Transverse colon (tissue), 4 donors: ENCODE results near the gene SLC22A3. TPM values are rescaled to one million over a fixed set of nuclear protein-coding genes. Genes with fewer than 3 reads are reported as not detected.

Source experiments
- DNase-seq: peaks from one replicate; pipeline ENCODE4 v3.0.0-alpha.2; 2019
- H3K27ac ChIP-seq, 4 donors: fragments of 200-600 bp; sonication (generic); 2 replicates each; pipeline ENCODE4 v1.5.1; 2016 to 2018; ENCODE audit warnings: inconsistent platforms in 4 of 4
- H3K27me3 ChIP-seq: fragments of 200-600 bp; sonication (generic); 2 replicates; pipeline ENCODE4 v1.5.1; 2017; ENCODE audit warnings: inconsistent platforms
- H3K36me3 ChIP-seq, 4 donors: fragments of 200-600 bp; sonication (generic); 2 replicates each; pipeline ENCODE4 v1.5.1; 2017 to 2019; ENCODE audit warnings: inconsistent platforms in 4 of 4
- H3K4me1 ChIP-seq, 4 donors: fragments of 200-600 bp; sonication (generic); 2 replicates each; pipeline ENCODE4 v1.5.1; 2017 to 2020; ENCODE audit warnings: inconsistent platforms in 4 of 4
- H3K4me3 ChIP-seq, 4 donors: fragments of 200-600 bp; sonication (generic); 1 replicate in 1 of 4; 2 replicates in 3 of 4; pipeline versions ENCODE4 v1.5.1 to v1.6.1; 2017 to 2019; ENCODE audit warnings: inconsistent platforms in 4 of 4
- H3K9me3 ChIP-seq, 2 donors: fragments of 200-600 bp; sonication (generic); 2 replicates each; pipeline ENCODE4 v1.5.1; 2017 to 2019; ENCODE audit warnings: inconsistent platforms in 2 of 2
- EP300 ChIP-seq: sonication (generic); formaldehyde crosslinking; IDR thresholded peaks from one replicate; pipeline ENCODE4 v1.6.1; 2017; ENCODE audit warnings: antibody characterized with exemption, low read depth
- POLR2A ChIP-seq: fragments of 450-650 bp; IDR thresholded peaks from one replicate; pipeline ENCODE4 v1.6.1; 2016; ENCODE audit warnings: antibody characterized with exemption, mild to moderate bottlenecking, moderate library complexity
- POLR2AphosphoS5 ChIP-seq, 3 donors: sonication (generic); formaldehyde crosslinking; IDR thresholded peaks; one replicate each; pipeline ENCODE4 v1.6.1; 2016; ENCODE audit warnings: antibody characterized with exemption in 3 of 3
- WGBS, 2 donors: methylation state at CpG; one replicate each; pipeline ENCODE4 v1.1.5; 2018; ENCODE audit warnings: low coverage in 1 of 2; 5-methylcytosine and 5-hydroxymethylcytosine counted together
- in situ Hi-C, 4 donors: fragments of 200-750 bp; cut with MboI; loops; one replicate each; pipeline versions ENCODE4 v1.15.0 to v1.15.1; 2017; ENCODE audit warnings: low sequenced_read_pairs in 3 of 4, low pct_ligation_motif_present in 1 of 4, low pct_unique_long_range_greater_than_20kb in 1 of 4
- intact Hi-C: fragments of 100-400 bp; cut with DNase I; formaldehyde crosslinking; loops from one replicate; pipeline ENCODE4 v1.15.1; 2023; ENCODE audit warnings: low total_unique reads
- total RNA-seq, 4 donors: library from RNA; depleted of rRNA; stranded (reverse); fragments of >200 nt; gene quantifications; one replicate each; pipeline ENCODE4 v1.1.0, GENCODE V29; 2016
- TF ChIP-seq, protein P1 (sequence below), 5 experiments: fragments of 200-600 bp in 3 of 5; fragments of 450-650 bp in 2 of 5; sonication (generic) in 3 of 5; IDR thresholded peaks; 1 replicate in 2 of 5; 2 replicates in 3 of 5; pipeline ENCODE4 v1.5.1; 2016 to 2017; ENCODE audit warnings: antibody characterized with exemption in 5 of 5, inconsistent platforms in 3 of 5, mild to moderate bottlenecking in 2 of 5, moderate library complexity in 1 of 5

Gene SLC22A3
- total RNA-seq, 4 donors from 2014 or later, result 4.5 to 12.0 (median 6.9) TPM

GRCh38 chr6:160327981-160328380, 20.2 kb upstream of the SLC22A3 start:
- DNase-seq, result no peak
- Histone ChIP-seq H3K27ac (no peak overlapping the region), H3K36me3 (no peaks in the 10 kb centered on the region), H3K27me3 (no peaks in the 10 kb centered on the region), H3K9me3 (no peaks in the 10 kb centered on the region), H3K4me1 (no peaks in the 10 kb centered on the region), H3K4me3 (no peak overlapping the region)
- intact Hi-C loops, result no loop called here
- 81 to 87% methylated on average over 3 of the region's 3 CpGs for WGBS, 2 donors
- in situ Hi-C loops, result no loop called here
- no peak for TF ChIP-seq POLR2A
- no peak for TF ChIP-seq EP300
- TF ChIP-seq, protein P1, sequence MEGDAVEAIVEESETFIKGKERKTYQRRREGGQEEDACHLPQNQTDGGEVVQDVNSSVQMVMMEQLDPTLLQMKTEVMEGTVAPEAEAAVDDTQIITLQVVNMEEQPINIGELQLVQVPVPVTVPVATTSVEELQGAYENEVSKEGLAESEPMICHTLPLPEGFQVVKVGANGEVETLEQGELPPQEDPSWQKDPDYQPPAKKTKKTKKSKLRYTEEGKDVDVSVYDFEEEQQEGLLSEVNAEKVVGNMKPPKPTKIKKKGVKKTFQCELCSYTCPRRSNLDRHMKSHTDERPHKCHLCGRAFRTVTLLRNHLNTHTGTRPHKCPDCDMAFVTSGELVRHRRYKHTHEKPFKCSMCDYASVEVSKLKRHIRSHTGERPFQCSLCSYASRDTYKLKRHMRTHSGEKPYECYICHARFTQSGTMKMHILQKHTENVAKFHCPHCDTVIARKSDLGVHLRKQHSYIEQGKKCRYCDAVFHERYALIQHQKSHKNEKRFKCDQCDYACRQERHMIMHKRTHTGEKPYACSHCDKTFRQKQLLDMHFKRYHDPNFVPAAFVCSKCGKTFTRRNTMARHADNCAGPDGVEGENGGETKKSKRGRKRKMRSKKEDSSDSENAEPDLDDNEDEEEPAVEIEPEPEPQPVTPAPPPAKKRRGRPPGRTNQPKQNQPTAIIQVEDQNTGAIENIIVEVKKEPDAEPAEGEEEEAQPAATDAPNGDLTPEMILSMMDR (IDR thresholded peaks at IDR 0.05), result no peak
- TF ChIP-seq POLR2AphosphoS5 (IDR thresholded peaks at IDR 0.05), result no peak

DNA sequence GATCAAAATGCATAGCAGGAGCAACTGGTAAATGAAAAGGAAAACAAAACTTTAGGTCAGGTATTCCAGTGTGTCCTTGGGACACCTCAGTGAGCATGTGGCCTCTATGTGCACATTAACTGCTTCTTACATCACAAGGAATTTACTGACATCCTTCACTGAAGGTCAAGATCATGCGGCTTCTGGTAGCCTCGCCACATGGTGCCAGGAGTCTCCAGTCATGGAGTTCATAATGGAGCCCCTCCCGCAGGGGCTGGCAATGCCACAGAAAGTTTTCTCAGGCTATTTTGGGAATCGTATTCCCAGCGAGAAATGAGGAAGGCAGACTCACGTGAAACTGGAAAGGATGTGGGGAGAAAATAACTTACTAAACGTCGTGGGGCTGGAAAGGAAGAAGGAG, 19.7 kb upstream of the SLC22A3 start:
- Histone ChIP-seq H3K4me3 (no peak overlapping the region), H3K27me3 (no peaks in the 10 kb centered on the region), H3K27ac (no peak overlapping the region), H3K36me3 (no peaks in the 10 kb centered on the region), H3K9me3 (no peaks in the 10 kb centered on the region), H3K4me1 (no peaks in the 10 kb centered on the region)
- intact Hi-C loops (no loop called here), in situ Hi-C loops (no loop called here)
- TF ChIP-seq POLR2AphosphoS5 (IDR thresholded peaks at IDR 0.05) (no peak), POLR2A (no peak), EP300 (no peak)
- TF ChIP-seq, protein P1 (IDR thresholded peaks at IDR 0.05), result no peak
- 75 to 79% methylated on average over 8 of the region's 8 CpGs for WGBS, 2 donors
- DNase-seq, result no peak

- in situ Hi-C loops, result no loop called here
- no peak overlapping the region for H3K4me3 ChIP-seq
- H3K27me3 ChIP-seq, result no peaks in the 10 kb centered on the region
These were observed 19.0 kb upstream of the SLC22A3 start for GRCh38 chr6:160329188-160329587.

DNA sequence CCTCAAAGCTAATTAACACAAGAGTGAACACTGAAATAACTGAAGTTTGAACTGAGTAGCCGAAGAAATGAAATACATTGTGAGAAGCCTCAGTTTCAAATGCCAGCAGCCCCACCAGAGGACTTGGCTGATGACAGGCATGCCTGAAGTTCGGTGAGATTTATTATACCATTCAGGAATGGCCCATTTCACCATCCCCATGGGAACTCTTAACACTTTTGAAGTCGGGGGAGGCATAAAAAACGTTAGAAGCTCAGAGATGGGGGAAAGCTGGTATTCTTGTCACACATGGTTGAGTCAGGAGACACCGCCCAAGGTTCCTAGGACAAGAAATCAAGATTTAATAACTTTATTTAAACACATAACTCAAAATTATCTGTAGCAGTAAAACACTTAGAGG, 17.6 kb upstream of the SLC22A3 start:
- Histone ChIP-seq H3K4me3 (no peak overlapping the region), H3K4me1 (no peaks in the 10 kb centered on the region), H3K36me3 (no peaks in the 10 kb centered on the region), H3K9me3 (no peaks in the 10 kb centered on the region), H3K27ac (no peak overlapping the region), H3K27me3 (no peaks in the 10 kb centered on the region)
- DNase-seq, result no peak
- intact Hi-C loops, result no loop called here
- in situ Hi-C loops, result no loop called here
- WGBS, 2 donors, result 63 to 67% methylated on average over 3 to 5 of the region's 5 CpGs
- TF ChIP-seq EP300, result no peak
- no peak for TF ChIP-seq POLR2AphosphoS5 (IDR thresholded peaks at IDR 0.05)
- TF ChIP-seq POLR2A, result no peak
- TF ChIP-seq, protein P1 (IDR thresholded peaks at IDR 0.05), result no peak

More at GRCh38 chr6:160329188-160329587, 19.0 kb upstream of the SLC22A3 start:
- H3K4me1 ChIP-seq, result no peaks in the 10 kb centered on the region
- no peak overlapping the region for H3K27ac ChIP-seq
- 73 to 80% methylated on average over 1 to 7 of the region's 7 CpGs for WGBS, 2 donors
- intact Hi-C loops, result no loop called here
- H3K9me3 ChIP-seq, result no peaks in the 10 kb centered on the region
- no peaks in the 10 kb centered on the region for H3K36me3 ChIP-seq
- no peak for DNase-seq
- no peak for TF ChIP-seq POLR2AphosphoS5 (IDR thresholded peaks at IDR 0.05)
- TF ChIP-seq, protein P1 (IDR thresholded peaks at IDR 0.05), result no peak
- TF ChIP-seq EP300, result no peak
- TF ChIP-seq POLR2A, result no peak
